Urinary bladder (tissue), 4 donors: ENCODE measurements around the gene ZFP36. TPM values are rescaled to one million over a fixed set of nuclear protein-coding genes. Genes with fewer than 3 reads are reported as not detected.

Source experiments
- DNase-seq: peaks from one replicate; pipeline ENCODE4 v3.0.0-alpha.2; 2015; ENCODE audit errors: extremely low spot score
- H3K27ac ChIP-seq: one replicate; pipeline ENCODE4 v1.5.1; 2013; ENCODE audit warnings: low read depth, mild to moderate bottlenecking, moderate library complexity
- H3K36me3 ChIP-seq: one replicate; pipeline ENCODE4 v1.6.1; 2013; ENCODE audit warnings: mild to moderate bottlenecking, moderate library complexity; ENCODE audit not compliant: insufficient read depth
- H3K4me1 ChIP-seq: one replicate; pipeline ENCODE4 v1.6.1; 2013; ENCODE audit warnings: mild to moderate bottlenecking, moderate library complexity; ENCODE audit not compliant: insufficient read depth
- H3K4me3 ChIP-seq: one replicate; pipeline ENCODE4 v1.5.1; 2013; ENCODE audit warnings: low read depth, low read length
- WGBS: extraction: QIAGEN DNeasy Blood & Tissue Kit; methylation state at CpG from one replicate; pipeline ENCODE4 v1.1.7; 2013; 5-methylcytosine and 5-hydroxymethylcytosine counted together
- polyA plus RNA-seq: library from polyadenylated mRNA; stranded (reverse); fragments of 200-250 nt; gene quantifications from one replicate; pipeline ENCODE4 v1.2.3, GENCODE V29; 2013
- total RNA-seq: library from RNA; depleted of rRNA; stranded (reverse); fragments of >200 nt; gene quantifications from one replicate; pipeline ENCODE4 v1.2.3, GENCODE V29; 2014
- donor health status: healthy with polysubstance abuse.
- donor health status: healthy.

ZFP36 gene
- total and polyA plus RNA-seq, 2 donors, result 13.0 to 759 TPM

- Histone ChIP-seq H3K27ac (peak overlapping the region; percentile 96), H3K4me1 (no peaks in the 10 kb centered on the region), H3K36me3 (no peaks in the 10 kb centered on the region), H3K4me3 (peak overlapping the region; percentile 61)
- peak; percentile 62 for DNase-seq
- under 1% methylated on average over 10 of the region's 10 CpGs for WGBS
Observed at GRCh38 chr19:39390451-39390750, 16.2 kb upstream of the ZFP36 start.

GRCh38 chr19:39390751-39391437, 15.8 kb upstream of the ZFP36 start, which contains the start of the genes MED29 and PAF1:
Gene MED29 (plus strand): TSS chr19:39391378. CDS start chr19:39391423, 45 bp downstream.
Gene PAF1 (minus strand): TSS chr19:39391106. CDS start chr19:39390864, 242 bp downstream.
- Histone ChIP-seq H3K4me3 (peak within 1 kb of the TSS; percentile 62), H3K27ac (peak within 1 kb of the TSS; percentile 96), H3K4me1 (no peaks in the 10 kb centered on the region), H3K36me3 (no peaks in the 10 kb centered on the region)
- WGBS, result under 1% methylated on average over 60 of the region's 60 CpGs
- DNase-seq, result peak; percentile 100

GRCh38 chr19:39397360-39398296, 9.0 kb upstream of the ZFP36 start:
- DNase-seq, result no peak
- 33% methylated on average over 17 of the region's 17 CpGs for WGBS
- Histone ChIP-seq H3K4me3 (no peak overlapping the region), H3K4me1 (no peaks in the 10 kb centered on the region), H3K27ac (peak overlapping the region; percentile 83), H3K36me3 (no peaks in the 10 kb centered on the region)

GRCh38 chr19:39398297-39398864, 8.3 kb upstream of the ZFP36 start:
- WGBS, result 71% methylated on average over 11 of the region's 11 CpGs
- no peaks in the 10 kb centered on the region for H3K4me1 ChIP-seq
- H3K27ac ChIP-seq, result peak overlapping the region; percentile 83
- H3K36me3 ChIP-seq, result no peaks in the 10 kb centered on the region
- DNase-seq, result no peak
- H3K4me3 ChIP-seq, result no peak overlapping the region

- 93% methylated on average over 4 of the region's 4 CpGs for WGBS
- no peak for DNase-seq
- H3K4me3 ChIP-seq, result no peak overlapping the region
- H3K36me3 ChIP-seq, result no peaks in the 10 kb centered on the region
- H3K4me1 ChIP-seq, result no peaks in the 10 kb centered on the region
- H3K27ac ChIP-seq, result no peak overlapping the region
Observed at GRCh38 chr19:39399668-39400050, 7.0 kb upstream of the ZFP36 start.

GRCh38 chr19:39400061-39400460, 6.6 kb upstream of the ZFP36 start:
- Histone ChIP-seq H3K4me3 (no peak overlapping the region), H3K27ac (no peak overlapping the region), H3K36me3 (no peaks in the 10 kb centered on the region), H3K4me1 (no peaks in the 10 kb centered on the region)
- WGBS, result 86% methylated on average over 4 of the region's 4 CpGs
- DNase-seq, result no peak

- no peaks in the 10 kb centered on the region for H3K36me3 ChIP-seq
- no peaks in the 10 kb centered on the region for H3K4me1 ChIP-seq
- H3K27ac ChIP-seq, result peak overlapping the region; percentile 98
- H3K4me3 ChIP-seq, result no peak overlapping the region
- WGBS, result 54% methylated on average over 4 of the region's 4 CpGs
- no peak for DNase-seq
Observed at GRCh38 chr19:39401070-39401548, 5.5 kb upstream of the ZFP36 start.

GRCh38 chr19:39401549-39402345, 4.9 kb upstream of the ZFP36 start:
- WGBS, result 49% methylated on average over 25 of the region's 25 CpGs
- no peak for DNase-seq
- no peaks in the 10 kb centered on the region for H3K4me1 ChIP-seq
- H3K36me3 ChIP-seq, result no peaks in the 10 kb centered on the region
- no peak overlapping the region for H3K4me3 ChIP-seq
- H3K27ac ChIP-seq, result peak overlapping the region; percentile 98

GRCh38 chr19:39402346-39403300, 4.0 kb upstream of the ZFP36 start:
- peak; percentile 83 for DNase-seq
- WGBS, result 3% methylated on average over 59 of the region's 59 CpGs
- Histone ChIP-seq H3K36me3 (peaks cover 1% of the 10 kb centered on the region), H3K27ac (peak overlapping the region; percentile 98), H3K4me1 (no peaks in the 10 kb centered on the region), H3K4me3 (peak overlapping the region; percentile 56)

GRCh38 chr19:39403331-39404312, 3.0 kb upstream of the ZFP36 start:
- DNase-seq, result peak; percentile 88
- 1% methylated on average over 43 of the region's 43 CpGs for WGBS
- Histone ChIP-seq H3K4me3 (peak overlapping the region; percentile 56), H3K36me3 (peaks cover 10% of the 10 kb centered on the region), H3K27ac (peak overlapping the region; percentile 98), H3K4me1 (no peaks in the 10 kb centered on the region)

- H3K4me1 ChIP-seq, result no peaks in the 10 kb centered on the region
- DNase-seq, result no peak
- 89% methylated on average over 17 of the region's 17 CpGs for WGBS
- H3K4me3 ChIP-seq, result no peak overlapping the region
- H3K27ac ChIP-seq, result peak overlapping the region; percentile 54
- H3K36me3 ChIP-seq, result peaks cover 11% of the 10 kb centered on the region
Observed at GRCh38 chr19:39405261-39405957, 1.2 kb upstream of the ZFP36 start.
